Left lung (tissue), 10 donors: ENCODE data around the gene MISP. TPM values are rescaled to one million over a fixed set of nuclear protein-coding genes. Genes with fewer than 3 reads are reported as not detected.

Experiments
- ATAC-seq: fragments of 200-7000 bp; cut with Tn5 transposase; one replicate; pipeline ENCODE4 v1.9.1; 2020; ENCODE audit warnings: moderate library complexity
- DNase-seq, 4 donors: peaks; one replicate each; pipeline ENCODE4 v3.0.0-alpha.2; 2013 to 2020
- H3K27ac ChIP-seq, 2 donors: fragments of 200-600 bp; sonication (generic) in 1 of 2; one replicate each; pipeline versions ENCODE4 v1.5.0 to v1.8.0; 2020 to 2021
- H3K27me3 ChIP-seq, 2 donors: fragments of 200-600 bp; sonication (generic) in 1 of 2; one replicate each; pipeline versions ENCODE4 v1.5.0 to v1.8.0; 2020 to 2021
- H3K36me3 ChIP-seq, 2 donors: fragments of 200-600 bp; sonication (generic) in 1 of 2; one replicate each; pipeline versions ENCODE4 v1.5.0 to v1.8.0; 2020 to 2021
- H3K4me1 ChIP-seq, 2 donors: fragments of 200-600 bp; one replicate each; pipeline ENCODE4 v1.8.0; 2021
- H3K4me3 ChIP-seq, 2 donors: fragments of 200-600 bp; sonication (generic) in 1 of 2; one replicate each; pipeline versions ENCODE4 v1.5.0 to v1.8.0; 2020 to 2021; ENCODE audit warnings: mild to moderate bottlenecking in 1 of 2
- H3K9me3 ChIP-seq, 2 donors: fragments of 200-600 bp; sonication (generic) in 1 of 2; one replicate each; pipeline versions ENCODE4 v1.5.0 to v1.8.0; 2020 to 2021
- intact Hi-C, 2 donors: fragments of 100-400 bp; cut with DNase I; formaldehyde crosslinking; loops; one replicate each; pipeline versions ENCODE4 v1.11.2 to v1.14.2; 2022
- polyA plus RNA-seq, 6 donors: library from polyadenylated mRNA; unstranded; fragments of 120-200 nt; gene quantifications; one replicate each; pipeline ENCODE4 v1.2.1, GENCODE V29; 2013; ENCODE audit not compliant: insufficient read length in 6 of 6
- total RNA-seq, 2 donors: library from RNA; stranded (reverse); fragmentation: NEBNext Ultra II Directional; extraction: Animal tissue kit (Norgen Biotek cat#: 25700); gene quantifications; one replicate each; pipeline ENCODE4 v1.2.1, GENCODE V29; 2021
- TF ChIP-seq, protein P1 (sequence below), 2 donors: fragments of 200-600 bp; sonication (generic) in 1 of 2; IDR thresholded peaks; one replicate each; pipeline versions ENCODE4 v1.5.0 to v1.8.0; 2021; ENCODE audit warnings: antibody characterized with exemption in 2 of 2
- donor health status: DM: no; HTN: yes; CAD: no.
- donor health status: DM: no; HTN: no; CAD: no.

Gene MISP
- total and polyA plus RNA-seq, 8 donors = 5.8 to 44.0 (median 13.2) TPM

DNA sequence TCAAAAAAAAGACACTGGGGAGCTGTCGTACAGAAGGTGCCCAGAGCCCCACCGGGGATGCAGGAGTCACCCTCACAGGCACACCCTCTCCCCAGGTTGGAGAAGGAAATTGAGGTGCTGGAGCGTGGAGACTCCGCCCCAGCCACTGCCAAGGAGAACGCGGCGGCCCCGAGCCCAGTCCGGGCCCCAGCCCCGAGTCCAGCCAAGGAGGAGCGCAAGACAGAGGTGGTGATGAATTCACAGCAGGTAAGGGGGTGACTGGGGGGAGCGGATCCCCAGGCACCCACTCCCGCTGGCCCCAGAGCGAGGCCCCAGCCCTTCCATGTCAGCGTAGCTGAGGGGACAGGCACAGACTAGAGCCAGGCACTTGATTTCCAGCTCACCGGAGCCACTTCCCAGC lies 19.9 kb upstream of the MISP start:
- ATAC-seq (no peak), DNase-seq (no peak)
- H3K27ac ChIP-seq = no peak overlapping the region
- H3K27me3 ChIP-seq = no peaks in the 10 kb centered on the region
- TF ChIP-seq, protein P1, sequence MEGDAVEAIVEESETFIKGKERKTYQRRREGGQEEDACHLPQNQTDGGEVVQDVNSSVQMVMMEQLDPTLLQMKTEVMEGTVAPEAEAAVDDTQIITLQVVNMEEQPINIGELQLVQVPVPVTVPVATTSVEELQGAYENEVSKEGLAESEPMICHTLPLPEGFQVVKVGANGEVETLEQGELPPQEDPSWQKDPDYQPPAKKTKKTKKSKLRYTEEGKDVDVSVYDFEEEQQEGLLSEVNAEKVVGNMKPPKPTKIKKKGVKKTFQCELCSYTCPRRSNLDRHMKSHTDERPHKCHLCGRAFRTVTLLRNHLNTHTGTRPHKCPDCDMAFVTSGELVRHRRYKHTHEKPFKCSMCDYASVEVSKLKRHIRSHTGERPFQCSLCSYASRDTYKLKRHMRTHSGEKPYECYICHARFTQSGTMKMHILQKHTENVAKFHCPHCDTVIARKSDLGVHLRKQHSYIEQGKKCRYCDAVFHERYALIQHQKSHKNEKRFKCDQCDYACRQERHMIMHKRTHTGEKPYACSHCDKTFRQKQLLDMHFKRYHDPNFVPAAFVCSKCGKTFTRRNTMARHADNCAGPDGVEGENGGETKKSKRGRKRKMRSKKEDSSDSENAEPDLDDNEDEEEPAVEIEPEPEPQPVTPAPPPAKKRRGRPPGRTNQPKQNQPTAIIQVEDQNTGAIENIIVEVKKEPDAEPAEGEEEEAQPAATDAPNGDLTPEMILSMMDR (IDR thresholded peaks at IDR 0.05) = no peak
- H3K4me1 ChIP-seq = peaks cover 0 to 17% of the 10 kb centered on the region in 2 donors
- no peaks in the 10 kb centered on the region for H3K36me3 ChIP-seq
- H3K9me3 ChIP-seq = no peaks in the 10 kb centered on the region
- intact Hi-C loops = loop anchor here in 1 of 2 donors (10.0 kb wide), 1 partner anchor 66 kb away; the partner anchor contains the start of gene RNF126
- no peak overlapping the region for H3K4me3 ChIP-seq

DNA sequence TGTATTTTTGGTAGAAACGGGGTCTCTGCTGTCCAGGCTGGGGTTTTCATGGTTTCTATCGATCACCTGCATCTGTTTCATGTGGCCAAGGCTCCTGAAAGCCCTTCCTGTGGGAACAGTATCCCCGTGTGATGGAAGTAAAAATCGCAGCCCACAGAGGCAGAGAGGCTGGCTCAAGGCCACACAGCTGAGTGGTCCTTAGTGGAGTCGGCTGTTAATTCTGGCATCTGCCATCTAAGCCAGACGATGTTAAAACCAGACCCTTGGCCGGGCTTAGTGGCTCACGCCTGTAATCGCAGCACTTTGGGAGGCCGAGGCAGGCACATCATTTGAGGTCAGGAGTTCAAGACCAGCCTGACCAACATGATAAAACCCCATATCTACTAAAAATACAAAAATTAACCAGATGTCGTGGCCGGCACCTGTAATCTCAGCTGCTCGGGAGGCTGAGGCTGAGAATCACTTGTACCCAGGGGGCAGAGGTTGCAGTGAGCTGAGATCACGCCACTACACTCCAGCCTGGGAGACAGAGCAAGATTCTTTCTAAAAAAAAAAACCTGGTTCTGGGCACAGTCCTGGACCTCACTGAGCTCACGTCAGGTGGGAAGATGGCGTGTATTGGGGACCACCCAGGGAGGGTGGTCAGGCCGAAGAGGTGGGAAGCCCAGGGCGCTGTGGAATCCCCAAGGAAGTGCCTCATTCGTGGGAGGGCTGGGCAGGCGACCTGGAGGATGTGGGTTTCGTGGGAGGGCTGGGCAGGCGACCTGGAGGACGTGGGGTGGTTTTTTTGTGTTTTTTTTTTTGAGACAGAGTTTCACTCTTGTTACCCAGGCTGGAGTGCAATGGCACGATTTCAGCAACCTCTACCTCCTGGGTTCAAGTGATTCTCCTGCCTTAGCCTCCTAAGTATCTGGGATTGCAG lies 18.5 kb upstream of the MISP start:
- TF ChIP-seq, protein P1 (IDR thresholded peaks at IDR 0.05) = no peak
- Histone ChIP-seq H3K27ac (no peak overlapping the region), H3K4me1 (peaks cover 0 to 15% of the 10 kb centered on the region in 2 donors), H3K9me3 (no peaks in the 10 kb centered on the region), H3K36me3 (no peaks in the 10 kb centered on the region), H3K4me3 (no peak overlapping the region), H3K27me3 (no peaks in the 10 kb centered on the region)
- intact Hi-C loops = loop anchor here in 1 of 2 donors (10.0 kb wide), 1 partner anchor 68 kb away; the partner anchor contains the start of gene RNF126
- peak in 1 of 4 donors; percentile 55 for DNase-seq
- no peak for ATAC-seq

DNA sequence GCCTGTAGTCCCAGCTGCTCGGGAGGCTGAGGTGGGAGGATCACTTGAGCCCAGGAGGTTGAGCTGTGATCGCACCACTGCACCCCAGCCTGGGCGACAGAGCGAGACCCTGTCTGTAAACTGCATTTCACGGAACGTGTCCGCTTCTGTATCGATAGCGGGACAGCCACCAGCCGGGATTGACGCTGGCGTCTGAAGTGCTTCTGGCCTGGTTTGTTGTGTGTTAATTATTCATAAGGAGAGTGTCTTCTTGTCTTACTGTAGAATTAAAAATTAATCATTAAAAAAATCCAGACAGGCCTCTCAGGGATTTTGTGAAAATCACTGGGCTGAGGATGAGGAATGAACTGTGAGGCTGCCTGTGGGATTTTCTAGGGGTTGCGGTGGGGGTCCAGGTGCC lies 16.2 kb upstream of the MISP start:
- intact Hi-C loops = loop anchor here (2.0 to 10.0 kb wide), 2 partner anchors 70 kb away; partner anchors contain the start of gene RNF126 (in 1 of the 2)
- no peak overlapping the region for H3K4me3 ChIP-seq
- TF ChIP-seq, protein P1 (IDR thresholded peaks at IDR 0.05) = no peak
- no peaks in the 10 kb centered on the region for H3K9me3 ChIP-seq
- DNase-seq = no peak
- peaks cover 0 to 7% of the 10 kb centered on the region in 2 donors for H3K4me1 ChIP-seq
- H3K27ac ChIP-seq = no peak overlapping the region
- no peak for ATAC-seq
- no peaks in the 10 kb centered on the region for H3K36me3 ChIP-seq
- H3K27me3 ChIP-seq = no peaks in the 10 kb centered on the region

DNA sequence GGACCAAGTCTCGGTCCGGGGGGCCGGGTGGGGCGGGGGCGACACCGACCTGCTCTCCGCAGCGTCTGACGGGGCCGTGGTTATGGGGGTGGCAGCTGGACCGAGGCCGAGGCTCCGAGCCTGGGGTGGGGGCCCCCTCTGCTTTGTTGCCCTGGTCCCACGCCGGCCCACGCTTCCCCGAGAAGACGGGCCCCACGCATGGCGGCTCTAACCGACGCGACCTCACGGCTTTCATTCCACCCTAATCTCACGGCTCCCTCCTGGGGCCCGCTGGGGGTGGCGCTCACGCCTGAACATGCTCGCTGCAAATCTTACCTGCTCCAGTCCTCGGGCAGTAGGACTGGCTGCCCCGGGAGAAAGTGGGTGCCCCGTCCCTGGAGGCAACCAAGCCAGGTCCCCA lies 14.8 kb upstream of the MISP start:
- Histone ChIP-seq H3K4me1 (peaks cover 0 to 7% of the 10 kb centered on the region in 2 donors), H3K27me3 (no peaks in the 10 kb centered on the region), H3K27ac (no peak overlapping the region), H3K36me3 (no peaks in the 10 kb centered on the region), H3K4me3 (no peak overlapping the region), H3K9me3 (no peaks in the 10 kb centered on the region)
- ATAC-seq (no peak), DNase-seq (no peak)
- intact Hi-C loops = loop anchor here in 1 of 2 donors (10.0 kb wide), 1 partner anchor 71 kb away; the partner anchor contains the start of gene RNF126
- TF ChIP-seq, protein P1 (IDR thresholded peaks at IDR 0.05) = no peak

DNA sequence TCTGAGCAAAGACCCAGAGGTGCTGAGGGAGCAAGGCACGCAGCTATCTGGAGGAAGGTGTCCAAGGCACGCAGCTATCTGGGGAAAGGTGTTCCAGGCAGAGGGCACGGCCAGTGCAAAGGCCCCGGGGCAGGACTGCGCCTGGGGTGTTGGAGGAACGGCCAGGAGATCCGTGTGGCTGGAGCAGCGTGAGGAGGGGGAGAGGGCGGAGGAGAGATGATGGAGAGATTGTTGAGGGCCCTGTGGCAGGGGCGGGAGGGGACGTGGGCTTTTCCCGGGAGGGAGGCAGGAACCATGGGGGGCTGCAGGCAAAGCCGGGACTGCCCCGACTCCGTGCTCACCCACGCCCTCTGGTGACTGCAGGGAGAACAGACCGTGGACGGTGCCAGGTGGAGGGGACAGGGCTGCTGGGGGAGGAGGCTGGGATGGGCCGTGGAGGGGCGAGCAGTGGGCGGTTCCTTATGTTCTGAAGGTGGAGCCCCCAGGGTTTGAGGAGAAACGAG lies 13.3 kb upstream of the MISP start:
- no peak overlapping the region for H3K4me3 ChIP-seq
- H3K9me3 ChIP-seq = no peaks in the 10 kb centered on the region
- no peaks in the 10 kb centered on the region for H3K27me3 ChIP-seq
- TF ChIP-seq, protein P1 (IDR thresholded peaks at IDR 0.05) = peak; percentile 27 to 52
- ATAC-seq = peak; percentile 73
- no peak overlapping the region for H3K27ac ChIP-seq
- intact Hi-C loops = loop anchor here in 1 of 2 donors (10.0 kb wide), 1 partner anchor 73 kb away; the partner anchor contains the start of gene RNF126
- no peaks in the 10 kb centered on the region for H3K36me3 ChIP-seq
- peaks cover 0 to 7% of the 10 kb centered on the region in 2 donors for H3K4me1 ChIP-seq
- DNase-seq = peak in 1 of 4 donors; percentile 82
